Kidney glomerular epithelial cell (primary cell): Measurements from ENCODE around the gene ARHGAP27.
A peak's percentile ranks its signal among the peaks of the same experiment; 100 is the strongest.
"Not testable (repeated sequence)": the region's sequence is repeated elsewhere in the genome, so short reads cannot be mapped to it uniquely, and the experiment has no call there.

Experiments used
- DNase-seq: peaks from one replicate; lab custom pipeline; 2025; lab: John Stamatoyannopoulos, UW

The ARHGAP27 gene

GRCh38 chr17:45432405-45433158, at the start of gene ARHGAP27:
ARHGAP27 (minus strand) TSS chr17:45432870; CDS start chr17:45430279, 2,591 bp downstream.
- no peak for DNase-seq

GRCh38 chr17:45482317-45482716, 49.6 kb upstream of the ARHGAP27 start:
- not testable (repeated sequence) for DNase-seq

- DNase-seq, result not testable (repeated sequence)
Measured at GRCh38 chr17:45475436-45475835, 42.8 kb upstream of the ARHGAP27 start.

GRCh38 chr17:45472249-45472648, 39.6 kb upstream of the ARHGAP27 start:
- DNase-seq, result not testable (repeated sequence)

- DNase-seq, result not testable (repeated sequence)
Measured at GRCh38 chr17:45469204-45469563, 36.5 kb upstream of the ARHGAP27 start.

- not testable (repeated sequence) for DNase-seq
Measured at GRCh38 chr17:45468293-45469203, 35.9 kb upstream of the ARHGAP27 start.

- not testable (repeated sequence) for DNase-seq
Measured at GRCh38 chr17:45461524-45462327, 29.1 kb upstream of the ARHGAP27 start.

GRCh38 chr17:45460422-45460821, 27.8 kb upstream of the ARHGAP27 start:
- not testable (repeated sequence) for DNase-seq

- not testable (repeated sequence) for DNase-seq
Measured at GRCh38 chr17:45454341-45454740, 21.7 kb upstream of the ARHGAP27 start.

- DNase-seq, result not testable (repeated sequence)
Measured at GRCh38 chr17:45453731-45454130, 21.1 kb upstream of the ARHGAP27 start.

- DNase-seq, result not testable (repeated sequence)
Measured at GRCh38 chr17:45453225-45453534, 20.5 kb upstream of the ARHGAP27 start.

GRCh38 chr17:45452329-45453224, 19.9 kb upstream of the ARHGAP27 start:
- not testable (repeated sequence) for DNase-seq

GRCh38 chr17:45451660-45452059, 19.0 kb upstream of the ARHGAP27 start:
- not testable (repeated sequence) for DNase-seq

- DNase-seq, result no peak
Measured at GRCh38 chr17:45451131-45451530, 18.5 kb upstream of the ARHGAP27 start.

GRCh38 chr17:45449708-45450329, 17.1 kb upstream of the ARHGAP27 start:
- not testable (repeated sequence) for DNase-seq

- DNase-seq, result not testable (repeated sequence)
Measured at GRCh38 chr17:45449260-45449659, 16.6 kb upstream of the ARHGAP27 start.

- DNase-seq, result not testable (repeated sequence)
Measured at GRCh38 chr17:45448483-45448882, 15.8 kb upstream of the ARHGAP27 start.

GRCh38 chr17:45448066-45448465, 15.4 kb upstream of the ARHGAP27 start:
- peak; percentile 10 for DNase-seq

- DNase-seq, result not testable (repeated sequence)
Measured at GRCh38 chr17:45447650-45448049, 15.0 kb upstream of the ARHGAP27 start.

GRCh38 chr17:45446872-45447625, 14.4 kb upstream of the ARHGAP27 start:
- DNase-seq, result not testable (repeated sequence)
